ENCODE measurements around the gene SYMPK. TPM values are rescaled to one million over a fixed set of nuclear protein-coding genes. Genes with fewer than 3 reads are reported as not detected.

SYMPK gene
- total RNA-seq, 2 donors from 2014 or later = 55.7 to 101 TPM

GRCh38 chr19:45819769-45820168, 43.2 kb downstream of the SYMPK start:
- Histone ChIP-seq H3K9ac (ENCODE audit: low read depth in 2 of 2, low read length in 2 of 2) (no peak overlapping the region), H3K4me1 (peaks cover 2% of the 10 kb centered on the region), H3K36me3 (no peaks in the 10 kb centered on the region), H3K27me3 (no peaks in the 10 kb centered on the region), H3K4me3 (no peak overlapping the region), H3K27ac (no peak overlapping the region), H3K9me3 (no peaks in the 10 kb centered on the region)
- TF ChIP-seq CTCF (IDR thresholded peaks at IDR 0.05) = no peak
- intact Hi-C loops (cut with DNase I) = loop anchor here (10.0 kb wide), 1 partner anchor 65 kb away; the partner anchor contains the start of gene IRF2BP1
- DNase-seq = no peak

- TF ChIP-seq CTCF (IDR thresholded peaks at IDR 0.05) = no peak
- Histone ChIP-seq H3K9ac (ENCODE audit: low read depth in 2 of 2, low read length in 2 of 2) (no peak overlapping the region), H3K27ac (no peak overlapping the region), H3K9me3 (no peaks in the 10 kb centered on the region), H3K4me3 (no peak overlapping the region), H3K36me3 (no peaks in the 10 kb centered on the region), H3K4me1 (no peaks in the 10 kb centered on the region), H3K27me3 (no peaks in the 10 kb centered on the region)
- intact Hi-C loops (cut with DNase I) = loop anchor here (10.0 kb wide), 1 partner anchor 67 kb away; the partner anchor contains the start of gene IRF2BP1
- no peak for DNase-seq
These were observed 45.1 kb downstream of the SYMPK start for GRCh38 chr19:45817725-45818301.

GRCh38 chr19:45817010-45817724, 45.8 kb downstream of the SYMPK start:
- no peak overlapping the region for H3K4me3 ChIP-seq
- H3K27me3 ChIP-seq = no peaks in the 10 kb centered on the region
- no peak overlapping the region for H3K9ac ChIP-seq (ENCODE audit: low read depth in 2 of 2, low read length in 2 of 2)
- intact Hi-C loops (cut with DNase I) = loop anchor here (10.0 kb wide), 1 partner anchor 68 kb away; the partner anchor contains the start of gene IRF2BP1
- TF ChIP-seq CTCF (IDR thresholded peaks at IDR 0.05) = peak; percentile 98
- H3K36me3 ChIP-seq = no peaks in the 10 kb centered on the region
- peak; percentile 97 for DNase-seq
- H3K27ac ChIP-seq = no peak overlapping the region
- no peaks in the 10 kb centered on the region for H3K9me3 ChIP-seq
- no peaks in the 10 kb centered on the region for H3K4me1 ChIP-seq

- Histone ChIP-seq H3K36me3 (no peaks in the 10 kb centered on the region), H3K9me3 (no peaks in the 10 kb centered on the region), H3K4me3 (no peak overlapping the region)
These were observed 46.5 kb downstream of the SYMPK start for GRCh38 chr19:45816236-45817009.

More at GRCh38 chr19:45816236-45817009, 46.5 kb downstream of the SYMPK start:
- Histone ChIP-seq H3K9ac (ENCODE audit: low read depth in 2 of 2, low read length in 2 of 2) (no peak overlapping the region), H3K27me3 (no peaks in the 10 kb centered on the region), H3K27ac (no peak overlapping the region), H3K4me1 (no peaks in the 10 kb centered on the region)
- TF ChIP-seq CTCF (IDR thresholded peaks at IDR 0.05) = no peak
- no peak for DNase-seq
- intact Hi-C loops (cut with DNase I) = loop anchor here (10.0 kb wide), 1 partner anchor 68 kb away; the partner anchor contains the start of gene IRF2BP1
